SK-N-SH (cell line): Measurements from ENCODE around the gene ZG16. TPM values are rescaled to one million over a fixed set of nuclear protein-coding genes. Genes with fewer than 3 reads are reported as not detected.
A peak's percentile ranks its signal among the peaks of the same experiment; 100 is the strongest.

ENCODE experiments used
- CTCF ChIA-PET: fragments of 300-600, 350-600 bp; formaldehyde crosslinking; extraction: SDS; loops from one replicate; lab custom pipeline; 2021; lab: Yijun Ruan, JAX
- POLR2A ChIA-PET: fragments of 350-600 bp; sonication (Branson Sonifier 250); formaldehyde crosslinking; extraction: SDS; loops from one replicate; lab custom pipeline; 2020; ENCODE audit warnings: antibody characterized with exemption, inconsistent platforms; lab: Yijun Ruan, JAX
- DNase-seq: peaks from one replicate; pipeline ENCODE4 v3.0.0; 2012
- H2AFZ ChIP-seq: fragments of 200-600 bp; sonication (generic); 2 replicates; pipeline ENCODE4 v1.8.1; 2016; ENCODE audit warnings: antibody characterized with exemption, mild to moderate bottlenecking, low read depth
- H3F3A ChIP-seq: fragments of 200-600 bp; sonication (generic); replicated peaks from 2 replicates; pipeline ENCODE3; 2016; ENCODE audit warnings: antibody characterized with exemption, mild to moderate bottlenecking; ENCODE audit not compliant: insufficient read depth
- H3K27ac ChIP-seq, 2 experiments: fragments of 200-500 bp in 1 of 2; fragments of 200-600 bp in 1 of 2; sonication (Bioruptor generic) in 1 of 2; sonication (generic), shearing (Covaris generic) in 1 of 2; 2 replicates each; pipeline versions ENCODE4 v1.5.1 to v1.6.1; 2014 to 2016; ENCODE audit warnings: low read depth in 2 of 2, inconsistent platforms in 1 of 2, low read length in 1 of 2, mild to moderate bottlenecking in 1 of 2, mixed read lengths in 1 of 2
- H3K27me3 ChIP-seq: fragments of 200-600 bp; sonication (generic), shearing (Covaris generic); 2 replicates; pipeline ENCODE4 v1.6.1; 2016; ENCODE audit warnings: mixed run types; ENCODE audit not compliant: insufficient read depth
- H3K36me3 ChIP-seq, 2 experiments: fragments of 200-500 bp in 1 of 2; fragments of 200-600 bp in 1 of 2; sonication (Bioruptor generic) in 1 of 2; sonication (generic) in 1 of 2; replicated peaks in 1 of 2; 2 replicates each; pipeline versions ENCODE3 to v1.5.1; 2014 to 2016; ENCODE audit warnings: low read length in 1 of 2, mild to moderate bottlenecking in 1 of 2; ENCODE audit not compliant: insufficient read depth in 2 of 2, control insufficient read depth in 1 of 2
- H3K4me1 ChIP-seq, 2 experiments: fragments of 200-500 bp in 1 of 2; fragments of 200-600 bp in 1 of 2; sonication (Bioruptor generic) in 1 of 2; sonication (generic), shearing (Covaris generic) in 1 of 2; 2 replicates each; pipeline versions ENCODE4 v1.5.1 to v1.6.1; 2014 to 2016; ENCODE audit warnings: low read depth in 1 of 2, low read length in 1 of 2, mixed run types in 1 of 2; ENCODE audit not compliant: insufficient read depth in 2 of 2, control insufficient read depth in 1 of 2
- H3K4me2 ChIP-seq: fragments of 200-600 bp; sonication (generic), shearing (Covaris generic); 2 replicates; pipeline ENCODE4 v1.6.1; 2017; ENCODE audit warnings: mixed run types
- H3K4me3 ChIP-seq, 2 experiments: fragments of 200-500 bp in 1 of 2; fragments of 200-600 bp in 1 of 2; sonication (Bioruptor generic) in 1 of 2; sonication (generic), shearing (Covaris generic) in 1 of 2; 2 replicates each; pipeline versions ENCODE4 v1.5.1 to v1.8.1; 2014 to 2016; ENCODE audit warnings: low read depth in 2 of 2, inconsistent platforms in 1 of 2, low read length in 1 of 2, mild to moderate bottlenecking in 1 of 2, mixed read lengths in 1 of 2, moderate library complexity in 1 of 2
- H3K79me2 ChIP-seq: fragments of 200-600 bp; sonication (generic); 2 replicates; pipeline ENCODE4 v1.8.1; 2017; ENCODE audit warnings: mild to moderate bottlenecking; ENCODE audit not compliant: insufficient read depth
- H3K9ac ChIP-seq: fragments of 200-600 bp; sonication (generic); 2 replicates; pipeline ENCODE4 v1.6.1; 2017; ENCODE audit warnings: mixed run types
- H3K9me2 ChIP-seq: fragments of 200-600 bp; sonication (generic); 2 replicates; pipeline ENCODE4 v1.6.1; 2017; ENCODE audit warnings: mixed run types
- H3K9me3 ChIP-seq: fragments of 200-600 bp; sonication (generic); 2 replicates; pipeline ENCODE4 v1.6.1; 2017; ENCODE audit warnings: mixed run types, mild to moderate bottlenecking, moderate library complexity
- H4K20me1 ChIP-seq: fragments of 200-600 bp; sonication (generic); 2 replicates; pipeline ENCODE4 v1.6.1; 2017; ENCODE audit warnings: mild to moderate bottlenecking, mixed run types; ENCODE audit not compliant: insufficient read depth
- CHD2 ChIP-seq: fragments of 150-350 bp; IDR thresholded peaks from 2 replicates; pipeline ENCODE4 v1.6.1; 2018; ENCODE audit warnings: low read length; ENCODE audit not compliant: partially characterized antibody
- EP300 ChIP-seq, 2 experiments: IDR thresholded peaks; 2 replicates each; pipeline versions ENCODE4 v1.4.0 to v1.6.1; 2012; ENCODE audit warnings: borderline replicate concordance in 1 of 2, low read depth in 1 of 2, low read length in 1 of 2
- MXI1 ChIP-seq: IDR thresholded peaks from 2 replicates; pipeline ENCODE4 v1.6.1; 2012; ENCODE audit warnings: mild to moderate bottlenecking, low read depth, low read length, improper control_type of control experiment
- NRF1 ChIP-seq: IDR thresholded peaks from 2 replicates; pipeline ENCODE4 v1.6.1; 2012; ENCODE audit warnings: low read depth, mild to moderate bottlenecking, low read length
- POLR2AphosphoS5 ChIP-seq: IDR thresholded peaks from 2 replicates; pipeline ENCODE4 v1.6.1; 2012; ENCODE audit warnings: low read depth, low read length
- RAD21 ChIP-seq: IDR thresholded peaks from 2 replicates; pipeline ENCODE4 v1.6.1; 2012; ENCODE audit warnings: mild to moderate bottlenecking, low read length
- SIN3A ChIP-seq: IDR thresholded peaks from 2 replicates; pipeline ENCODE4 v1.6.1; 2012; ENCODE audit warnings: low read depth, mild to moderate bottlenecking, low read length, moderate library complexity, borderline replicate concordance
- TAF1 ChIP-seq: IDR thresholded peaks from 2 replicates; pipeline ENCODE4 v1.6.1; 2012; ENCODE audit warnings: low read depth, mild to moderate bottlenecking, low read length, moderate library complexity, borderline replicate concordance
- TCF12 ChIP-seq: IDR thresholded peaks from 2 replicates; pipeline ENCODE4 v1.4.0; 2012
- WGBS: methylation state at CpG from one replicate; pipeline ENCODE4 v1.1.6; 2017; ENCODE audit warnings: low lambda C conversion rate; 5-methylcytosine and 5-hydroxymethylcytosine counted together
- polyA plus RNA-seq, 3 experiments: library from polyadenylated mRNA; depleted of rRNA; stranded (reverse); fragments of >200 nt; gene quantifications; 2 replicates each; pipeline ENCODE4 v1.2.3, GENCODE V29; 2012
- TF ChIP-seq, protein P1 (sequence below): IDR thresholded peaks from 2 replicates; pipeline ENCODE4 v1.4.0; 2012; ENCODE audit warnings: low read depth
- TF ChIP-seq, protein P2 (sequence below): IDR thresholded peaks from 2 replicates; pipeline ENCODE4 v1.6.1; 2012; ENCODE audit warnings: mild to moderate bottlenecking, low read depth, low read length, moderate library complexity

Gene ZG16
- polyA plus RNA-seq, 1 of the 3 experiments (the other 2 are of a cell fraction) = not detected

DNA sequence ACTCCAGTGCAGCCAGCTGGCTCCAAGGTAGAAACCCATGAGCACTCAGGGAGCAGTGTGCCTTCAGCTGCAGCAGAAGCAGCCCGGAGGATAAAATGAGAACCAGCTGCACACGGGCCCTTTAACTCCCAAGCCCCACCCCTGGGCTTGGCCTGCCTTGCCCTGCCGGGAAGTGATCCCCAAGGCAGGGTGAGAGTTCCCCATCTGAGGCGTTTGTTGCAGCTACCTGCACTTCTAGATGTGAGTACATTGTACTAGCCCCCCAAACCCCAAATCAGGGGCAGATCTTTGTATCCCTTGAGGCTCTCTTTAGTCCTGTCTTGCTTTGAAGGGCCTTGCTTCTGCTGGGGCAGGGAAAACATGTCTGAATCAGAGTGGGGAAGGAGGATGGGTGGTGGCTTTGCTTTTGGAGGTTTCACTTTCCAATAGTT, 42.2 kb downstream of the ZG16 start, which contains the start of gene MVP:
MVP (plus strand) TSS at position 192 of the 431 bp plus-strand sequence. CDS start 10,088 bp downstream, outside the sequence.
- peak; percentile 72 for DNase-seq
- H3K79me2 ChIP-seq = peaks cover 80% of the 10 kb centered on the region
- H3K4me3 ChIP-seq = peak within 1 kb of the TSS; percentile 59 to 93
- H3K9ac ChIP-seq = peak within 1 kb of the TSS; percentile 72
- no peaks in the 10 kb centered on the region for H4K20me1 ChIP-seq
- ChIA-PET CTCF (interaction anchor here (0.6 to 14.0 kb wide), 11 partner anchors 13 to 212 kb away, joined by 3 to 129 read pairs (median 5); partner anchors contain the start of gene KIF22), POLR2A (interaction anchor here (0.9 to 1.4 kb wide), 2 partner anchors 9 to 13 kb away, joined by 3 to 4 read pairs; no protein-coding TSS in a partner anchor)
- peaks cover 6 to 19% of the 10 kb centered on the region in 2 experiments for H3K36me3 ChIP-seq
- H3K4me2 ChIP-seq = peak within 1 kb of the TSS; percentile 86
- TF ChIP-seq TAF1 (0 out of 2 replicates have a peak, but pooled peaks have one; percentile 38), CHD2 (peak; percentile 49), EP300 (IDR thresholded peaks at IDR 0.05; ENCODE audit: borderline replicate concordance in 1 of 2, low read depth in 1 of 2, low read length in 1 of 2) (no peak), MXI1 (0 out of 2 replicates have a peak, but pooled peaks have one; percentile 31), SIN3A (peak; percentile 92; the same call in 1 of the 2 replicates), RAD21 (0 out of 2 replicates have a peak, but pooled peaks have one; percentile 17), POLR2AphosphoS5 (peak; percentile 92), TCF12 (peak; percentile 71), NRF1 (no peak)
- TF ChIP-seq, protein P1, sequence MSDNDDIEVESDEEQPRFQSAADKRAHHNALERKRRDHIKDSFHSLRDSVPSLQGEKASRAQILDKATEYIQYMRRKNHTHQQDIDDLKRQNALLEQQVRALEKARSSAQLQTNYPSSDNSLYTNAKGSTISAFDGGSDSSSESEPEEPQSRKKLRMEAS = peak; percentile 68; the same call in 1 of the 2 replicates
- TF ChIP-seq, protein P2, sequence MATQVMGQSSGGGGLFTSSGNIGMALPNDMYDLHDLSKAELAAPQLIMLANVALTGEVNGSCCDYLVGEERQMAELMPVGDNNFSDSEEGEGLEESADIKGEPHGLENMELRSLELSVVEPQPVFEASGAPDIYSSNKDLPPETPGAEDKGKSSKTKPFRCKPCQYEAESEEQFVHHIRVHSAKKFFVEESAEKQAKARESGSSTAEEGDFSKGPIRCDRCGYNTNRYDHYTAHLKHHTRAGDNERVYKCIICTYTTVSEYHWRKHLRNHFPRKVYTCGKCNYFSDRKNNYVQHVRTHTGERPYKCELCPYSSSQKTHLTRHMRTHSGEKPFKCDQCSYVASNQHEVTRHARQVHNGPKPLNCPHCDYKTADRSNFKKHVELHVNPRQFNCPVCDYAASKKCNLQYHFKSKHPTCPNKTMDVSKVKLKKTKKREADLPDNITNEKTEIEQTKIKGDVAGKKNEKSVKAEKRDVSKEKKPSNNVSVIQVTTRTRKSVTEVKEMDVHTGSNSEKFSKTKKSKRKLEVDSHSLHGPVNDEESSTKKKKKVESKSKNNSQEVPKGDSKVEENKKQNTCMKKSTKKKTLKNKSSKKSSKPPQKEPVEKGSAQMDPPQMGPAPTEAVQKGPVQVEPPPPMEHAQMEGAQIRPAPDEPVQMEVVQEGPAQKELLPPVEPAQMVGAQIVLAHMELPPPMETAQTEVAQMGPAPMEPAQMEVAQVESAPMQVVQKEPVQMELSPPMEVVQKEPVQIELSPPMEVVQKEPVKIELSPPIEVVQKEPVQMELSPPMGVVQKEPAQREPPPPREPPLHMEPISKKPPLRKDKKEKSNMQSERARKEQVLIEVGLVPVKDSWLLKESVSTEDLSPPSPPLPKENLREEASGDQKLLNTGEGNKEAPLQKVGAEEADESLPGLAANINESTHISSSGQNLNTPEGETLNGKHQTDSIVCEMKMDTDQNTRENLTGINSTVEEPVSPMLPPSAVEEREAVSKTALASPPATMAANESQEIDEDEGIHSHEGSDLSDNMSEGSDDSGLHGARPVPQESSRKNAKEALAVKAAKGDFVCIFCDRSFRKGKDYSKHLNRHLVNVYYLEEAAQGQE = no peak
- WGBS = 0% methylated on average over 3 of the region's 4 CpGs
- no peaks in the 10 kb centered on the region for H3K27me3 ChIP-seq
- H3K4me1 ChIP-seq = peaks cover 32 to 36% of the 10 kb centered on the region in 2 experiments; a peak in 3 of 4 replicates
- peak within 1 kb of the TSS; percentile 74 to 97 for H3K27ac ChIP-seq
- H3F3A ChIP-seq = peaks cover 60% of the 10 kb centered on the region
- no peaks in the 10 kb centered on the region for H3K9me2 ChIP-seq
- H3K9me3 ChIP-seq = no peaks in the 10 kb centered on the region
- H2AFZ ChIP-seq = no peak within 1 kb of the TSS
